PC-3 (cell line): Measurements from ENCODE around the gene ASB16. TPM values are rescaled to one million over a fixed set of nuclear protein-coding genes. Genes with fewer than 3 reads are reported as not detected.

Source experiments
- ATAC-seq: fragments of 200-7000 bp; cut with Tn5 transposase; 2 replicates; pipeline ENCODE4 v1.9.1; 2020; ENCODE audit warnings: mild to moderate bottlenecking, moderate library complexity
- BruUV-seq: library from RNA; stranded (reverse); fragments of 400-500 nt; replicated peaks from 2 replicates; lab custom pipeline; 2021; lab: Mats Ljungman, UMichigan
- CTCF ChIA-PET: fragments of 300-600 bp; sonication (Branson Sonifier 250); formaldehyde crosslinking; loops from one replicate; lab custom pipeline; 2022; ENCODE audit warnings: antibody characterized with exemption; lab: Charles Lee
- POLR2A ChIA-PET: fragments of 300-600 bp; sonication (Branson Sonifier 250); formaldehyde crosslinking; loops from one replicate; lab custom pipeline; 2022; ENCODE audit warnings: antibody characterized with exemption; ENCODE audit not compliant: unreplicated experiment; lab: Charles Lee
- DNase-seq: peaks from one replicate; pipeline ENCODE4 v3.0.0-alpha.2; 2015
- H2AFZ ChIP-seq: fragments of 300-600 bp; sonication (generic); 2 replicates; pipeline ENCODE4 v1.6.0; 2016; ENCODE audit warnings: antibody characterized with exemption, low read length
- H3F3A ChIP-seq: fragments of 300-600 bp; sonication (generic); one replicate; pipeline ENCODE4 v1.6.0; 2017; ENCODE audit warnings: antibody characterized with exemption, low read length, control low read depth, mild to moderate bottlenecking; ENCODE audit not compliant: unreplicated experiment
- H3K27ac ChIP-seq: fragments of 300-600 bp; sonication (generic); 2 replicates; pipeline ENCODE4 v1.5.1; 2016; ENCODE audit warnings: mild to moderate bottlenecking, low read length
- H3K27me3 ChIP-seq: fragments of 300-600 bp; sonication (generic); 2 replicates; pipeline ENCODE4 v1.6.1; 2016; ENCODE audit warnings: low read length, mixed read lengths
- H3K36me3 ChIP-seq: fragments of 300-600 bp; sonication (generic); 2 replicates; pipeline ENCODE4 v1.6.1; 2016; ENCODE audit warnings: low read depth, mixed run types, low read length, mixed read lengths
- H3K4me1 ChIP-seq: fragments of 300-600 bp; sonication (generic); 2 replicates; pipeline ENCODE4 v1.5.1; 2016; ENCODE audit warnings: low read length; ENCODE audit not compliant: insufficient read depth
- H3K4me2 ChIP-seq: fragments of 300-600 bp; sonication (generic); 2 replicates; pipeline ENCODE4 v1.6.0; 2016; ENCODE audit warnings: low read length
- H3K4me3 ChIP-seq: fragments of 300-600 bp; sonication (generic); 2 replicates; pipeline ENCODE4 v1.5.1; 2016; ENCODE audit warnings: mild to moderate bottlenecking, low read length, mixed read lengths
- H3K79me2 ChIP-seq: fragments of 300-600 bp; sonication (generic); 2 replicates; pipeline ENCODE4 v1.6.1; 2017; ENCODE audit warnings: low read length, mixed read lengths
- H3K9ac ChIP-seq: fragments of 300-600 bp; sonication (generic); 2 replicates; pipeline ENCODE4 v1.6.0; 2016; ENCODE audit warnings: mild to moderate bottlenecking, low read length
- H3K9me2 ChIP-seq: fragments of 300-600 bp; sonication (generic); replicated peaks from 2 replicates; pipeline ENCODE4 v1.6.1; 2016; ENCODE audit warnings: mixed run types, low read length, mixed read lengths
- H3K9me3 ChIP-seq: fragments of 300-600 bp; sonication (generic); 2 replicates; pipeline ENCODE4 v1.6.1; 2016; ENCODE audit warnings: low read length, mixed read lengths
- H4K20me1 ChIP-seq: fragments of 300-600 bp; sonication (generic); 2 replicates; pipeline ENCODE4 v1.6.1; 2016; ENCODE audit warnings: low read length, mixed read lengths
- CTCF ChIP-seq: fragments of 300-600 bp; sonication (generic); conservative IDR thresholded peaks from 2 replicates; pipeline ENCODE4 v1.5.1; 2017; ENCODE audit warnings: antibody characterized with exemption, low read depth, mild to moderate bottlenecking, low read length
- EZH2 ChIP-seq: fragments of 300-600 bp; sonication (generic); IDR thresholded peaks from one replicate; pipeline ENCODE4 v1.6.1; 2017; ENCODE audit warnings: antibody characterized with exemption, mild to moderate bottlenecking, low read length; ENCODE audit not compliant: unreplicated experiment
- EZH2phosphoT487 ChIP-seq: fragments of 300-600 bp; sonication (generic); IDR thresholded peaks from 2 replicates; pipeline ENCODE4 v1.6.1; 2018; ENCODE audit warnings: mild to moderate bottlenecking, antibody characterized with exemption, low read length, borderline replicate concordance
- intact Hi-C: fragments of 100-400 bp; cut with micrococcal nuclease; formaldehyde crosslinking; loops from 2 replicates; pipeline ENCODE4 v1.9.0; 2023
- total RNA-seq: library from RNA; depleted of rRNA; stranded (reverse); fragments of >200 nt; gene quantifications from 2 replicates; pipeline ENCODE4 v1.2.3, GENCODE V29; 2014

ASB16 gene
- total RNA-seq, 1 experiment from 2014 or later = 0.51 TPM

GRCh38 chr17:44178133-44178532 lies 7.6 kb downstream of the ASB16 start:
- Histone ChIP-seq H3K4me1 (no peaks in the 10 kb centered on the region), H3F3A (no peaks in the 10 kb centered on the region), H3K4me3 (no peak overlapping the region), H4K20me1 (no peaks in the 10 kb centered on the region), H3K9me2 (no peaks in the 10 kb centered on the region), H3K36me3 (peaks cover 23% of the 10 kb centered on the region; the same call in 1 of the 2 replicates), H3K4me2 (no peak overlapping the region), H3K9me3 (no peaks in the 10 kb centered on the region), H2AFZ (no peak overlapping the region), H3K79me2 (peaks cover 16% of the 10 kb centered on the region), H3K9ac (no peak overlapping the region), H3K27me3 (no peaks in the 10 kb centered on the region), H3K27ac (no peak overlapping the region)
- intact Hi-C loops = no loop called here
- TF ChIP-seq EZH2 = no peak
- TF ChIP-seq EZH2phosphoT487 = no peak
- TF ChIP-seq CTCF = no peak
- ChIA-PET POLR2A (no interaction called here), CTCF (no interaction called here)
- DNase-seq (no peak), ATAC-seq (no peak)
- BruUV-seq = no TSS peak

- POLR2A ChIA-PET = interaction anchor here (0.5 kb wide), 1 partner anchor 35 kb away, joined by 4 read pairs; no protein-coding TSS in a partner anchor
- CTCF ChIA-PET = no interaction called here
Observed at GRCh38 chr17:44183024-44183423, 12.5 kb downstream of the ASB16 start.

More at GRCh38 chr17:44183024-44183423, 12.5 kb downstream of the ASB16 start:
- intact Hi-C loops = loop anchor here (10.0 kb wide), 1 partner anchor 108 kb away; the partner anchor contains the start of gene G6PC3
- Histone ChIP-seq H3K79me2 (peaks cover 58% of the 10 kb centered on the region), H3K4me3 (no peak overlapping the region), H3K4me2 (no peak overlapping the region), H3K36me3 (peaks cover 18% of the 10 kb centered on the region; the same call in 1 of the 2 replicates), H3K9me2 (no peaks in the 10 kb centered on the region), H3K9ac (no peak overlapping the region), H4K20me1 (no peaks in the 10 kb centered on the region), H3K27me3 (no peaks in the 10 kb centered on the region), H2AFZ (no peak overlapping the region), H3K27ac (no peak overlapping the region), H3K9me3 (no peaks in the 10 kb centered on the region), H3F3A (no peaks in the 10 kb centered on the region), H3K4me1 (peaks cover 14% of the 10 kb centered on the region)
- DNase-seq (no peak), ATAC-seq (no peak)
- no peak for TF ChIP-seq EZH2phosphoT487
- no peak for TF ChIP-seq CTCF
- BruUV-seq = no TSS peak
